Activated gamma-delta T cell treated with Interleukin-2 at 50 U/mL for 16 hours (primary cell): ENCODE data around the gene BCL2L15.

ENCODE experiments used
- DNase-seq: peaks from one replicate; pipeline ENCODE4 v3.0.0-alpha.2; 2020

Gene BCL2L15

DNA sequence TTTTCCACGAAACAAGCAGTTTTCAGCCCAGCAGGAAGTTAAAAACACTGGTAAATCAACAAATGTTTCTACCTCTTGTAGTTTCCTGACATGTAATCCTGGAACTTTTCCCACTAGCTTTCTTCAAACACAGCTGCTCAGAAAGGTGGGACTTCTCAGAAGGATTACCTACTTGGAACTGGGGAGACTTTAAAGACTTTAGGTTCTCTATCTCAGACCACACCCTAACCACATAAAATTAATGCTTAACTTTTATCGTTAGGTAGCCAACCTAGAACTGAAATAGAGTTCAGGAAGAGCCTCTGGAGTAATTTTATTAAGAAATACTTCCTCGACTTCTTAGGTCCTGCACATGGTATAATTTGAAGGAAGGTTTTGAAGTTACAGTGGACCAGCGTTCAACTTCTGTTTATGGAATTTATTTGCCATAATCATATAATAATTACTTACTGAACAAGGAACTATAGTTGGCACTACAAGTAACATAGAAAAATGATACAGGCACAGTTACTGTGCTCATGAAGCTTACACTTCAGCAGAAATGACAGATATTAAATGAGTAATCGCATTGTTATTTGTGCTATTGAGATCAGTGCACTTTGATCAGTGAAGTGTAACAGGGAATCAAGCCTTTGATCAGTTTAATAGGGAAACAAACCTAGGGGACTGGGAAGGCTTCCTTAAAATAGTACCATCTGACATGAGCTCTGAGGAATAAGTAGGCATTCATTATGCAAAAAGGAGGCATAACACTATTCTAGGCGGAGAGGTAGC, at the start of gene BCL2L15:
TSS of gene BCL2L15 (minus strand) at position 180 of the 774 bp plus-strand sequence. CDS start 206 bp downstream, outside the sequence.
- no peak for DNase-seq

DNA sequence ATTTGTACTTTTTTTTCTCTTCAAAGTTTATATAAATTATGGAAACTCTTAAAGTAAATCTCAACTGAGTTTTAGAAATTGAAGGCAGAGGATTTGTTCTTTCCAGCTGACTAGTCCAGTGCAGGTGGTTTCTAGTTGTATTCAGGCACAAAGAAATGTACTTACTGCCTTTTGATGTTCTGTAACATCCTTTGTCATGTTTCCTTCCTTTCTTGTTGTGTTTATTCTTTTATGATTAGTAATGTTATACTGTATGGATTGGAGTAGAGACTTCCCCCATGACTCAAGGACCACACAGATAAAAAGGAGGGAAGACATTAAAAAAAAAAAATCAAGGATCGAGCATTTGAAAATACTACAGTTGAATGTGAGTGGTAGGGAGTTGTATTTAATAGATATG, 49.8 kb upstream of the BCL2L15 start:
- DNase-seq = no peak

DNA sequence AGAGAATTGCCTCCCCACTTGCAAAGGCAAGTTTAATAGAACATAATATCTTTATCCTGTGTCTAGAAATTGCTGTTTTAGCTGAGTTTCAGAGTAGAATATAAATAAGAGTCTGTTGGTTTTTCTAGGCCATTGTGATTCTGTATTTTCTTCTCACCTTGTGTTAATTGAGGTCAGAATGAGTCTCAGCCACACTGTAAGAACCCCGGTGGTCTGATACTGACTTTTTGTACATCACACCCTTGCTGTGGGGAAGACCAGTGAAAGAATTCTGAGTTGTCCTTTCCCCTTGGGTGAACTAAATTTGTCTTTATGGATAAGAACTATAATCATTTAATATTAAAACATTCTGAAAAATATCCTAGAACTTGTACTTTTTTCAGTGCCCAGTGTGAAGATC, 48.6 kb upstream of the BCL2L15 start:
- no peak for DNase-seq

GRCh38 chr1:113935176-113935575, 47.8 kb upstream of the BCL2L15 start:
- DNase-seq = no peak

- no peak for DNase-seq
Observed at GRCh38 chr1:113934511-113935055, 47.2 kb upstream of the BCL2L15 start.

DNA sequence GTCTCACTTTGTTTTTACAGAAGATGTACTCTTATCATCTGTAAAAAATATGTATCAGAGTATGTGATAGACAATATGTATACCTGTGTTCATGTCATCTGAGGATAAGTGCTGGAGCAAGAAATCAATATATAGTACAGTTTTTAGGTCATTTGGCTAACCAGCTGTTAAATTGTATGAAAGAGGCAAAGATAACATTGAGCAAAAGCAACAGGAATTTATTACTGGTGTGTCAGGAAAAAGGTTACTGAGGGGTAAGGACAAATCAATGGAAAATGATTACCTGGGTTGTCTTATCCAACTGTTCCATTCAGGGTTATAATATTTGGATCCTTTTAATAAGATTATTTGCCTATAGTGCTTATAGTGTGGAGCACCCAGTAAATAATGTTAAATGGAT, 46.6 kb upstream of the BCL2L15 start:
- DNase-seq = no peak

DNA sequence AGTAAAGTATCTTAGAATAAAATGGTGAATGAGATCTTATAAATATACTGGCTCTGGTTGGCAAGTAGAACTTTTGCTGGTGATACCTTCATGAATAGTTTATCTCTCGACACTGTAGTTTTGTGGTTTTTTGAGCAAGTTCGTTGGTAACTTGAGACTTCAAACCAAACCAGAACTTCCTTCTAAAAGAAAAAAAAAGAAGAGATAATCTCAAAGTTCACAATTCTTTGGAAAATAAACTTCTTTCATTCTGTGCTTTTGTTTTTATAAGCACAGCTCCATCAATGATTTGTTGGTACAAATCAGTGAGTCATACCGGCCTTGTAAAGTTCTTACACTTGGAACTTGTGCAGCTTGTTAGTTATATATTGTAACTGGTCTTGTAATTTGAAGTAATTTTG, 44.1 kb upstream of the BCL2L15 start:
- DNase-seq = no peak

GRCh38 chr1:113930499-113931161, 43.2 kb upstream of the BCL2L15 start:
- peak; percentile 62 for DNase-seq

GRCh38 chr1:113929750-113930498, 42.5 kb upstream of the BCL2L15 start:
- peak; percentile 56 for DNase-seq

DNA sequence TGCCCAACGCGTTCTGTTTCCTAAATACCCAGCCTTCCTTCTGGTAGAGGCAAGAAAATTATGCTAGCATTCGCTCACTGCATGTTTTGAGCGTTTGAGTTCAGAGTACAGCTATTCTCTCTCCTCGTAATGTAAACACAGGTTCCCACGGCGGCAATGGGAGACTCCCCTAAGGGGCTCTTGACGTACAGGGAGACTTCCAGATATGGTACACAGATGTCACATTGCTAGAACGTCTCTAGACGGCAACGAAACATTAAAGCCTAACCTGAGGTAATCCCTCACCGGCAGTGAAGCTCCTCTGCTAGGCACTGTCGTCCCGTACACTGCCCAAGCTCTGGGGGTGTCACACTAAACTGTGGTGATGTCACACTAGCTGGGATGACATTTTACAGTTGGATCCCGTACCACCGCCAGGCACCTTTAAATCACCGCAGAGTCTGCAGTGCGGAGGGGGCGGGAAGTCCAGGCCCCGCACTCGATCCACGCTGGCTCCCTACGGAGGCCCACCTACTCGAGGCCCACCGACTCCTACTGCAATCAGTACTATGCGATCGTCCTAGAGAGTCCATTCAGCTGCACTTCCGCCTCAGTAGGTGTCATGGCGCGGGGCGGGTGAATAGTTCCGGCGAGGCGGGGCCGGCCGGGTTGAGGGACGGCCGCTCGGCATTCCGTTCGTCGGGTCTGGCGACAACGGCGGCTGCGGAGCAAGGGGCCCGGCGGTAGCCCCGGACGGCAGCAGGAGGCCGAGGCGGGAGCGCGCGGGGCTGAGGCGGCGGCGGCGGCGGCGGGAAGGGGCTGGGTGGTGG, 41.8 kb upstream of the BCL2L15 start, which contains the start of gene HIPK1:
TSS of gene HIPK1 (plus strand) at position 384 of the 809 bp plus-strand sequence.
- DNase-seq = peak; percentile 90

GRCh38 chr1:113928187-113928930, 41.0 kb upstream of the BCL2L15 start:
- DNase-seq = no peak

GRCh38 chr1:113924473-113924872, 37.1 kb upstream of the BCL2L15 start:
- no peak for DNase-seq

DNA sequence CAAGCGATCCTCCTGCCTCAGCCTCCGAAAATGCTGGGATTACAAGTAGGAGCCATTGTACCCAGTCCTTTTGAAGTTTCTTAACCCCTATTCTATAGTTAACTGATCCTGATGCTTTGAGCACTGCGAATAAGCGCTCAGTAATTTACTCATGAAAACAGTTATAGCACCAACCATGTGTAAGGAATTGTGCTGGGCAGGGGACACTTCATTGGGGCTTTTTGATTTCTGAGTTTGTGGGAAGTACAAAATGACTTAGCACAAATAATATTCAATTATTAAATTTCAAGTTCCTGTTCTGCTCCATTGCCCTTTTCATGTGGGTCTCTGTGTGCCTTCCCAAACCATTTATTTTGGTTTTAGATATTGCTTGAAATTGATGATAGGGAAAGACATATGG, 35.6 kb upstream of the BCL2L15 start:
- DNase-seq = no peak

DNA sequence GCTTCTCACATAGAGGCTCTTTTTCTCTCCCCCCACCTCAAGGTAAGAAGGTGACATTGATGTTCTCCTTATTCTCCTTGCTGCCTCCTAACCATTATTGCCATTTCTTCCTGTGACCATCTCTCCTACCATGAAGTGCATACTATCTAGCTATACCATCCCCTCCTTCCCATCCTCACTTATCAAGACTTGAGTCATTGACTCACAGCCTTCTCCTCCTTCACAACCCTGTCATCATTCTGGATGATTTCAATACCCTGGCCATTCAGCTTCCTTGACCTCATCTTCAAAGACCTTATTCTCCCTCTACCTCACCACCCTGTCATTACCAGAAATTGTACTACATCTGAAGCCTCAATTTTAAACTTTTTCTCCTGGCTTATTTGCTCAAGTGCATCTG, 30.9 kb upstream of the BCL2L15 start:
- no peak for DNase-seq

- no peak for DNase-seq
Observed at GRCh38 chr1:113917400-113918082, 30.2 kb upstream of the BCL2L15 start.

GRCh38 chr1:113916974-113917373, 29.6 kb upstream of the BCL2L15 start:
- no peak for DNase-seq

DNA sequence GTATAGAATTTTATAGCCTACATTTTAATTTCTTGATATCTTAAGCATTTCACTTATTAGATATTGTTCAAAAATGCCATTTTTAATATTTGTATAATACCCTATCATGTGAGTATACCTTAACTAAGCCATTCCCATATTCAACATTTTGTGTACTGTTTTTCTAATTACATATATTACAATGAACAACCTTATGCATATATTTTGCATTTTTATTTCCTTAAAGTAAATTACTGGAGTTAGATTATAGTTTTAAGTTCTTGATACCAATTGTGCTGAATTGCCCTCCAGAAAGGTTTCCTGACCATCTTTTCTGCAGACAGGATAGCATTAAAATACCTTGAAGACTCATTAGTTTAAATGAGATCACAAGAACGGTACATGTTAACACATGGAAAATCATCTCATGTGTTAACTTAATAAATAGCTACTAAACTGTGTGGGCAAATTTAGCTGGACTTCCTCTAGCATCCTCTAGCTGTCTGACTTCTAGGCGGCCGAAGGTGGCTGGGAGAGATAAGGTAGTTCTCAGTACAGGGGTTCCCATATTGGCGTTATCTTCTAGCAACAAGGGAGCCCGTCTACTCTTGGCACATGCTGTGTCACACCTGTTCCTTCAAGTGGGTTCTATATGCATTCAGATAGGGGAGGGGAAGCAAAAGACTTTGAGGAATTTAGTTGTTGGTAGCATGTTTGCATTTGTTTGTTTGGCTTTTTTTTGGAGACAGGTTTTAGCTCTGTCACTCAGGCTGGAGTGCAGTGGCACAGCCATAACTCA, 26.7 kb upstream of the BCL2L15 start:
- DNase-seq = no peak

DNA sequence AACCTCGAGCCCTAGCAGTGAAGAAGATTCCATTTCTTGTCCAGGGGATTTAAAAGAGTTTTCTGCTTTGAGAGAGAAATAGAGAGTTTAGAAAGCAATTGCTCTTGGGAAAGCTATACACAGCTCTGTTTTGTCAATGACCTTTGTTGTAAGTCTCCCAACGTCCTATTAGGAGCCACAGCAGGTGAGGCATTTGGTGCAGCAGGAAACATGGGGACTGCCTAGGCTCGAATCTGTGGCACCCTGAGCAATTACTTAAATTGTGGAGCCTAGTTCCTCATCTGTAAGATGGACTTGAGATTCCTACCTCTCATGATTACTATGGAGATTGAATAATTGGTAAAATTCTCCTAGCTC, 25.9 kb upstream of the BCL2L15 start:
- no peak for DNase-seq

GRCh38 chr1:113912594-113913311, 25.4 kb upstream of the BCL2L15 start:
- DNase-seq = no peak

DNA sequence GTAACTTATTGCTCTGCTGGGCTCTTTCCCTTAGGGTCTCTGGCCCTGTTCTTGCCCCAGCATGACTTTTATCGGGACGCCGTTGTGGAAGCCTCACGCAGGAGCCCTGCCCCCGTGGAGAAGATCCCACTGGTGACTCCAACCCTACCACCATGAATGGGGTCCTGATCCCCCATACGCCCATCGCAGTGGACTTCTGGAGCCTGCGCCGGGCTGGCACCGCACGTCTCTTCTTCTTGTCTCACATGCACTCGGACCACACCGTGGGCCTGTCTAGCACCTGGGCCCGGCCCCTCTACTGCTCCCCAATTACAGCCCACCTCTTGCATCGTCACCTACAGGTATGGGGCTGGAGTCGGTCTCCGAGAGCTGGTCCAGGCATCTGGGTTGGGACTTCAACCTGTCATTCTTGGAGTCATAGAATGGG, 18.1 kb upstream of the BCL2L15 start:
- no peak for DNase-seq
